Measurements from ENCODE around the gene ADGRG3. TPM values are rescaled to one million over a fixed set of nuclear protein-coding genes. Genes with fewer than 3 reads are reported as not detected.

Gene ADGRG3
- total and polyA plus RNA-seq, 2 experiments from 2014 or later, result not detected

DNA sequence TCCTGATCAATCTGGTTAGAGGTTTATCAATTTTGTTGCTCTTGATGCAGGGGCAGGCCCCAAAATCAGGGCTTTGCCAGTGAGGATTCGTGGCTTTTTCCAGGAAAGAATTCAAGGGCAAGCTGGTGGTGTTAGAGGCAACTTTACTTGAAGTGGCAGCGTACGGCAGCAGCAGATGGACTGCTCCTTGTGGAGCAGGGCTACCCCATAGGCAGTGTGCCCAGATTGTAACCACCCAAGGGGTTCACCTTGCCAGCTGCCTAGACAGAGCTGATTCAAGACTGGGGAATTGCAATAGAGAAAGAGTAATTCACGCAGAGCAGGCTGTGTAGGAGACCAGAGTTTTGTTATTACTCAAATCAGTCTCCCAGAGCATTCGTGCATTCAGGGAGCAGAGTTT is 43.2 kb downstream of the ADGRG3 start:
- Histone ChIP-seq H2AFZ (peak overlapping the region; percentile 81; the same call in 1 of the 2 replicates), H3K4me2 (no peak overlapping the region), H4K20me1 (replicated peaks; ENCODE audit: insufficient read depth) (no peaks in the 10 kb centered on the region), H3K27ac (ENCODE audit: low read depth) (no peak overlapping the region), H3K9me2 (ENCODE audit: insufficient read depth) (no peaks in the 10 kb centered on the region), H3K27me3 (ENCODE audit: insufficient read depth) (no peaks in the 10 kb centered on the region), H3K36me3 (ENCODE audit: insufficient read depth) (no peaks in the 10 kb centered on the region), H3K79me2 (replicated peaks; ENCODE audit: insufficient read depth) (no peaks in the 10 kb centered on the region), H3K4me3 (no peak overlapping the region), H3F3A (replicated peaks; ENCODE audit: low read depth) (no peaks in the 10 kb centered on the region), H3K4me1 (ENCODE audit: insufficient read depth) (no peaks in the 10 kb centered on the region)
- ATAC-seq, result no peak
- peaks cover 9% of the 10 kb centered on the region for H3K27me3 Mint-ChIP-seq (ENCODE audit: insufficient read depth, low read depth, poor library complexity)
- no peaks in the 10 kb centered on the region for H3K36me3 Mint-ChIP-seq (ENCODE audit: low read depth)
- no peak overlapping the region for H3K4me3 Mint-ChIP-seq
- TF ChIP-seq NANOG (IDR thresholded peaks at IDR 0.05; ENCODE audit: borderline replicate concordance) (no peak), EZH2 (IDR thresholded peaks at IDR 0.05; ENCODE audit: low read depth, unreplicated experiment) (no peak), STAT1 (IDR thresholded peaks at IDR 0.05; ENCODE audit: unreplicated experiment) (no peak), EZH2phosphoT487 (IDR thresholded peaks at IDR 0.05; ENCODE audit: unreplicated experiment) (no peak), ZNF331 (CRISPR knock-in tag; IDR thresholded peaks at IDR 0.05; ENCODE audit: low read depth) (no peak), CREB1 (CRISPR knock-in tag; IDR thresholded peaks at IDR 0.05; ENCODE audit: low read depth) (no peak)
- TF ChIP-seq, protein P1, sequence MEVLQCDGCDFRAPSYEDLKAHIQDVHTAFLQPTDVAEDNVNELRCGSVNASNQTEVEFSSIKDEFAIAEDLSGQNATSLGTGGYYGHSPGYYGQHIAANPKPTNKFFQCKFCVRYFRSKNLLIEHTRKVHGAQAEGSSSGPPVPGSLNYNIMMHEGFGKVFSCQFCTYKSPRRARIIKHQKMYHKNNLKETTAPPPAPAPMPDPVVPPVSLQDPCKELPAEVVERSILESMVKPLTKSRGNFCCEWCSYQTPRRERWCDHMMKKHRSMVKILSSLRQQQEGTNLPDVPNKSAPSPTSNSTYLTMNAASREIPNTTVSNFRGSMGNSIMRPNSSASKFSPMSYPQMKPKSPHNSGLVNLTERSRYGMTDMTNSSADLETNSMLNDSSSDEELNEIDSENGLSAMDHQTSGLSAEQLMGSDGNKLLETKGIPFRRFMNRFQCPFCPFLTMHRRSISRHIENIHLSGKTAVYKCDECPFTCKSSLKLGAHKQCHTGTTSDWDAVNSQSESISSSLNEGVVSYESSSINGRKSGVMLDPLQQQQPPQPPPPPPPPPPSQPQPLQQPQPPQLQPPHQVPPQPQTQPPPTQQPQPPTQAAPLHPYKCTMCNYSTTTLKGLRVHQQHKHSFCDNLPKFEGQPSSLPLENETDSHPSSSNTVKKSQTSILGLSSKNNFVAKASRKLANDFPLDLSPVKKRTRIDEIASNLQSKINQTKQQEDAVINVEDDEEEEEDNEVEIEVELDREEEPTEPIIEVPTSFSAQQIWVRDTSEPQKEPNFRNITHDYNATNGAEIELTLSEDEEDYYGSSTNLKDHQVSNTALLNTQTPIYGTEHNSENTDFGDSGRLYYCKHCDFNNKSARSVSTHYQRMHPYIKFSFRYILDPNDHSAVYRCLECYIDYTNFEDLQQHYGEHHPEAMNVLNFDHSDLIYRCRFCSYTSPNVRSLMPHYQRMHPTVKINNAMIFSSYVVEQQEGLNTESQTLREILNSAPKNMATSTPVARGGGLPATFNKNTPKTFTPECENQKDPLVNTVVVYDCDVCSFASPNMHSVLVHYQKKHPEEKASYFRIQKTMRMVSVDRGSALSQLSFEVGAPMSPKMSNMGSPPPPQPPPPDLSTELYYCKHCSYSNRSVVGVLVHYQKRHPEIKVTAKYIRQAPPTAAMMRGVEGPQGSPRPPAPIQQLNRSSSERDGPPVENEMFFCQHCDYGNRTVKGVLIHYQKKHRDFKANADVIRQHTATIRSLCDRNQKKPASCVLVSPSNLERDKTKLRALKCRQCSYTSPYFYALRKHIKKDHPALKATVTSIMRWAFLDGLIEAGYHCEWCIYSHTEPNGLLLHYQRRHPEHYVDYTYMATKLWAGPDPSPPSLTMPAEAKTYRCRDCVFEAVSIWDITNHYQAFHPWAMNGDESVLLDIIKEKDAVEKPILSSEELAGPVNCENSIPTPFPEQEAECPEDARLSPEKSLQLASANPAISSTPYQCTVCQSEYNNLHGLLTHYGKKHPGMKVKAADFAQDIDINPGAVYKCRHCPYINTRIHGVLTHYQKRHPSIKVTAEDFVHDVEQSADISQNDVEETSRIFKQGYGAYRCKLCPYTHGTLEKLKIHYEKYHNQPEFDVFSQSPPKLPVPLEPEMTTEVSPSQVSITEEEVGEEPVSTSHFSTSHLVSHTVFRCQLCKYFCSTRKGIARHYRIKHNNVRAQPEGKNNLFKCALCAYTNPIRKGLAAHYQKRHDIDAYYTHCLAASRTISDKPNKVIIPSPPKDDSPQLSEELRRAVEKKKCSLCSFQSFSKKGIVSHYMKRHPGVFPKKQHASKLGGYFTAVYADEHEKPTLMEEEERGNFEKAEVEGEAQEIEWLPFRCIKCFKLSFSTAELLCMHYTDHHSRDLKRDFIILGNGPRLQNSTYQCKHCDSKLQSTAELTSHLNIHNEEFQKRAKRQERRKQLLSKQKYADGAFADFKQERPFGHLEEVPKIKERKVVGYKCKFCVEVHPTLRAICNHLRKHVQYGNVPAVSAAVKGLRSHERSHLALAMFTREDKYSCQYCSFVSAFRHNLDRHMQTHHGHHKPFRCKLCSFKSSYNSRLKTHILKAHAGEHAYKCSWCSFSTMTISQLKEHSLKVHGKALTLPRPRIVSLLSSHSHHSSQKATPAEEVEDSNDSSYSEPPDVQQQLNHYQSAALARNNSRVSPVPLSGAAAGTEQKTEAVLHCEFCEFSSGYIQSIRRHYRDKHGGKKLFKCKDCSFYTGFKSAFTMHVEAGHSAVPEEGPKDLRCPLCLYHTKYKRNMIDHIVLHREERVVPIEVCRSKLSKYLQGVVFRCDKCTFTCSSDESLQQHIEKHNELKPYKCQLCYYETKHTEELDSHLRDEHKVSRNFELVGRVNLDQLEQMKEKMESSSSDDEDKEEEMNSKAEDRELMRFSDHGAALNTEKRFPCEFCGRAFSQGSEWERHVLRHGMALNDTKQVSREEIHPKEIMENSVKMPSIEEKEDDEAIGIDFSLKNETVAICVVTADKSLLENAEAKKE (CRISPR knock-in tag; IDR thresholded peaks at IDR 0.05), result no peak
- TF ChIP-seq, protein P2, sequence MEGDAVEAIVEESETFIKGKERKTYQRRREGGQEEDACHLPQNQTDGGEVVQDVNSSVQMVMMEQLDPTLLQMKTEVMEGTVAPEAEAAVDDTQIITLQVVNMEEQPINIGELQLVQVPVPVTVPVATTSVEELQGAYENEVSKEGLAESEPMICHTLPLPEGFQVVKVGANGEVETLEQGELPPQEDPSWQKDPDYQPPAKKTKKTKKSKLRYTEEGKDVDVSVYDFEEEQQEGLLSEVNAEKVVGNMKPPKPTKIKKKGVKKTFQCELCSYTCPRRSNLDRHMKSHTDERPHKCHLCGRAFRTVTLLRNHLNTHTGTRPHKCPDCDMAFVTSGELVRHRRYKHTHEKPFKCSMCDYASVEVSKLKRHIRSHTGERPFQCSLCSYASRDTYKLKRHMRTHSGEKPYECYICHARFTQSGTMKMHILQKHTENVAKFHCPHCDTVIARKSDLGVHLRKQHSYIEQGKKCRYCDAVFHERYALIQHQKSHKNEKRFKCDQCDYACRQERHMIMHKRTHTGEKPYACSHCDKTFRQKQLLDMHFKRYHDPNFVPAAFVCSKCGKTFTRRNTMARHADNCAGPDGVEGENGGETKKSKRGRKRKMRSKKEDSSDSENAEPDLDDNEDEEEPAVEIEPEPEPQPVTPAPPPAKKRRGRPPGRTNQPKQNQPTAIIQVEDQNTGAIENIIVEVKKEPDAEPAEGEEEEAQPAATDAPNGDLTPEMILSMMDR (conservative IDR thresholded peaks at IDR 0.05; ENCODE audit: low read depth in 2 of 2), result no peak
- TF ChIP-seq, protein P3, sequence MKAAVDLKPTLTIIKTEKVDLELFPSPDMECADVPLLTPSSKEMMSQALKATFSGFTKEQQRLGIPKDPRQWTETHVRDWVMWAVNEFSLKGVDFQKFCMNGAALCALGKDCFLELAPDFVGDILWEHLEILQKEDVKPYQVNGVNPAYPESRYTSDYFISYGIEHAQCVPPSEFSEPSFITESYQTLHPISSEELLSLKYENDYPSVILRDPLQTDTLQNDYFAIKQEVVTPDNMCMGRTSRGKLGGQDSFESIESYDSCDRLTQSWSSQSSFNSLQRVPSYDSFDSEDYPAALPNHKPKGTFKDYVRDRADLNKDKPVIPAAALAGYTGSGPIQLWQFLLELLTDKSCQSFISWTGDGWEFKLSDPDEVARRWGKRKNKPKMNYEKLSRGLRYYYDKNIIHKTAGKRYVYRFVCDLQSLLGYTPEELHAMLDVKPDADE (IDR thresholded peaks at IDR 0.05), result no peak
- peaks cover 3% of the 10 kb centered on the region; the same call in 2 of the 3 replicates for H3K9me3 Mint-ChIP-seq
- DNase-seq (ENCODE audit: low spot score), result no peak
- no peaks in the 10 kb centered on the region for H3K4me1 Mint-ChIP-seq
- H3K27ac Mint-ChIP-seq, result no peak overlapping the region

Measured in GM23338 (cell line).